ENCODE data around the gene URB1.

DNA sequence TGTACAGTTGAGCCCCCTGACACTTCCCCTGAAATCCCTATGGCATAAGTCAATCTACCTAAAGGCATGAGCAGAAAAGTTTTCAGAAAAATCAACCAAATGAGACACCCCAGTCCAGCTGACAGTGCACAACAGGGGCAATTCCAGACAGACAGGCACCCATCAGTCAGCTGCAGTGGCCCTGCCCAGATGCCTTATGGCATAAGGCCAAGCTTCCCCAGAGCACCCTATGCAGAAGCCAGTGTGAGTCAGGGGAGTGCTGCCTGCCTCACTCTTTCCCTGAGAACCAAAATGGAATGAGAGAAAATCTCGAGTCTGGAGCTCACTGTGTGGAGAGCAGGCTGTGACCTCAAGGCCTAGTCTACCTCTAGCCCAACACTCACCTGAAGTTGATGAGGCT is 56.1 kb downstream of the URB1 start:
- TF ChIP-seq ZNF274 (IDR thresholded peaks at IDR 0.05; ENCODE audit: low read depth, low read length) (no peak), YY1 (IDR thresholded peaks at IDR 0.05; ENCODE audit: insufficient read depth, insufficient read length) (no peak)

All from NT2/D1 (cell line).